ENCODE measurements around the gene ADAM12.
"Not testable (repeated sequence)": the region's sequence is repeated elsewhere in the genome, so short reads cannot be mapped to it uniquely, and the experiment has no call there.

The ADAM12 gene

GRCh38 chr10:126259760-126260479 lies 128.4 kb downstream of the ADAM12 start:
- Histone ChIP-seq H3K4me1 (ENCODE audit: insufficient read depth, low read length) (peaks cover 13% of the 10 kb centered on the region), H3K9ac (ENCODE audit: low read depth, low read length) (no peak overlapping the region), H3K36me3 (ENCODE audit: insufficient read depth, low read length) (no peaks in the 10 kb centered on the region), H3K9me3 (ENCODE audit: control insufficient read depth, insufficient read depth, low read length) (no peaks in the 10 kb centered on the region; the same call in 1 of the 2 replicates)

DNA sequence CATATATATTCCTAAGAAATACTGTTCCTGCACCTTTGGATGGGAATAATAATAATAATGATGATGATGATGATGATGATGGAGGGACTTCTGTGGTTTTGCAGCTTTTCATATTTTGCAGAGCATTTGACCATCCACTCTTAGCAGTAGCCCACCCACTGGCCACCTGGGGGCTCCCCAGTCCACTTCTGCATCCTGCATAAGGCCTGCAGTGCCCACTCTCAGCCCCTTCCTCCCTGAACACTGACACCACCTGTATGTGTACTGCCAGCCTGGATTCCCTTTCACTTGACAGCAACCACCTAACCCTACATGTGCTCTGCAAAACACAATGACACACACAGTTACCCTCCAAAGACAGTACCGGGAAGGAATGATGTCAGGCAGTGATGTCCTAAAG lies 131.4 kb downstream of the ADAM12 start:
- Histone ChIP-seq H3K9me3 (ENCODE audit: control insufficient read depth, insufficient read depth, low read length) (no peaks in the 10 kb centered on the region), H3K9ac (ENCODE audit: low read depth, low read length) (no peak overlapping the region), H3K36me3 (ENCODE audit: insufficient read depth, low read length) (no peaks in the 10 kb centered on the region), H3K4me1 (ENCODE audit: insufficient read depth, low read length) (no peaks in the 10 kb centered on the region)

- Histone ChIP-seq H3K36me3 (ENCODE audit: insufficient read depth, low read length) (no peaks in the 10 kb centered on the region), H3K9me3 (ENCODE audit: control insufficient read depth, insufficient read depth, low read length) (no peaks in the 10 kb centered on the region), H3K4me1 (ENCODE audit: insufficient read depth, low read length) (no peaks in the 10 kb centered on the region)
Observed at GRCh38 chr10:126255313-126255712, 133.0 kb downstream of the ADAM12 start.

GRCh38 chr10:126253611-126253998 lies 134.7 kb downstream of the ADAM12 start:
- Histone ChIP-seq H3K36me3 (ENCODE audit: insufficient read depth, low read length) (no peaks in the 10 kb centered on the region), H3K4me1 (ENCODE audit: insufficient read depth, low read length) (no peaks in the 10 kb centered on the region), H3K9ac (ENCODE audit: low read depth, low read length) (no peak overlapping the region), H3K9me3 (ENCODE audit: control insufficient read depth, insufficient read depth, low read length) (no peaks in the 10 kb centered on the region)

More at GRCh38 chr10:126255313-126255712, 133.0 kb downstream of the ADAM12 start:
- no peak overlapping the region for H3K9ac ChIP-seq (ENCODE audit: low read depth, low read length)

- Histone ChIP-seq H3K36me3 (ENCODE audit: insufficient read depth, low read length) (no peaks in the 10 kb centered on the region), H3K4me1 (ENCODE audit: insufficient read depth, low read length) (no peaks in the 10 kb centered on the region), H3K9ac (ENCODE audit: low read depth, low read length) (no peak overlapping the region), H3K9me3 (ENCODE audit: control insufficient read depth, insufficient read depth, low read length) (no peaks in the 10 kb centered on the region)
Observed at GRCh38 chr10:126252884-126253610, 135.2 kb downstream of the ADAM12 start.

- Histone ChIP-seq H3K9me3 (ENCODE audit: control insufficient read depth, insufficient read depth, low read length) (no peaks in the 10 kb centered on the region), H3K9ac (ENCODE audit: low read depth, low read length) (no peak overlapping the region), H3K4me1 (ENCODE audit: insufficient read depth, low read length) (no peaks in the 10 kb centered on the region), H3K36me3 (ENCODE audit: insufficient read depth, low read length) (no peaks in the 10 kb centered on the region)
Observed at GRCh38 chr10:126251778-126252407, 136.4 kb downstream of the ADAM12 start.

DNA sequence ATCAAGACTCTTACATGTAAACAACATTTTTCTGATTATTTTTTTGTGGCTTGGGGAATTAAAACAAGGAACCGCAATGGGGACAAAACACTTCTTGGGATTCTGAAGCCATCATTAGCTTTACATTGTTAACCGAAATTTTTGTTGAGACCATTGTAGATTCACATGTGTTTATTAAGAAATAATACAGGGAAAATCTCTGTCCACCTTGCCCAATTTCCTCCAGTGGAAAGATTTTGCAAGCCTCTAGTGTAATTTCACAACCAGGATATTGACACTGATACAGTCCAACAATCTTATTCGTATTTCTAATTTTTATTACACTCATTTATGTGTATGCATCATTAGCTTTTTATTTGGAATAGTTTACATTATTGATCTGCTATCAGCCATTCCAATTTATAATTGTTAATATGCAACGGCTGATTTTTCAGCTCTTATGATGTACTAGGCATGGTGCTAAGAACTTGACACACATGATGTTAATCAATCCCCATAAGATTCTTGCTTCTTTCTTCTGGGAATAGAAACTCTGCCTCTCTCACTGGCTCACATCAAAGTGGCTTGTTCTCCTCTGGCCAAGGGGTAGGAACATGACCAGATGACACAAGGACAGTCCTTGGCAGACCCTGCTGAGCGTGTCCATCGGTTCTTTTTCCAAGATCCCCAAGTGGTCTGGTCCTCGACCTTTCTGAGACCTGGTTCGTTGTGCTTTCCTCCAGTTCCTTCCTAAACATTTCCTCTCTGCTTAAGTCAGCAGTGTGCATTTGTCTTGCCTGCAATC lies 137.6 kb downstream of the ADAM12 start:
- Histone ChIP-seq H3K9ac (ENCODE audit: low read depth, low read length) (no peak overlapping the region), H3K4me1 (ENCODE audit: insufficient read depth, low read length) (no peaks in the 10 kb centered on the region; the same call in 1 of the 2 replicates)

GRCh38 chr10:126250045-126250444 lies 138.2 kb downstream of the ADAM12 start:
- Histone ChIP-seq H3K9me3 (ENCODE audit: control insufficient read depth, insufficient read depth, low read length) (no peaks in the 10 kb centered on the region), H3K4me1 (ENCODE audit: insufficient read depth, low read length) (no peaks in the 10 kb centered on the region; the same call in 1 of the 2 replicates), H3K36me3 (ENCODE audit: insufficient read depth, low read length) (no peaks in the 10 kb centered on the region), H3K9ac (ENCODE audit: low read depth, low read length) (no peak overlapping the region)

More for the DNA sequence above, 137.6 kb downstream of the ADAM12 start:
- H3K36me3 ChIP-seq (ENCODE audit: insufficient read depth, low read length), result no peaks in the 10 kb centered on the region
- no peaks in the 10 kb centered on the region for H3K9me3 ChIP-seq (ENCODE audit: control insufficient read depth, insufficient read depth, low read length)

DNA sequence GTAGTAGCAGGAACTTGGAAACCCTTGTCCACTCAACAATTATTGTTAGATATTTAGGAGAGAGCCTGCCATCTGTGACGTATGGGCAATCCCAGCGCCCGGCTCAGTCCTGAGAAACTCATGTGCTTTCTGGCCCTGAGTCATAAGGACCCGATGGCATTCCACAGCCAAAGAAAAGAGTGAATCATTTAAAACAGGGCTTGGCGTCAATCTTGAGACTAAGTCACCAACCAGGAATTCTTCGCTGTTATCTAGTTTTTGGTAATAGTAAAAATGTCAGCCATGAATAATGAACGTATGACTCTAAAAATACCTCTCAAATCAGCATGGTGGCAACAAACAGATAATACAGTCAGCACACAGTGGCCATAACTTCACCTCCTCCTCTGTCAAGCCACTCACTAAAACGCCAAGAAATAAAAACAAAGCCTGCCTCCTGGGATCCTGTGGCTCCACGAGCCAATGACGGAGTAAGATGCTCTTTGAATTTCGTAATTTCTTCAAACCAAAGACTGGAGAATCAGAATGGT lies 140.8 kb downstream of the ADAM12 start:
- Histone ChIP-seq H3K36me3 (ENCODE audit: insufficient read depth, low read length) (no peaks in the 10 kb centered on the region), H3K9me3 (ENCODE audit: control insufficient read depth, insufficient read depth, low read length) (no peaks in the 10 kb centered on the region), H3K9ac (ENCODE audit: low read depth, low read length) (no peak overlapping the region), H3K4me1 (ENCODE audit: insufficient read depth, low read length) (no peaks in the 10 kb centered on the region; the same call in 1 of the 2 replicates)

- H3K9me3 ChIP-seq (ENCODE audit: control insufficient read depth, insufficient read depth, low read length); H3K36me3 ChIP-seq (ENCODE audit: insufficient read depth, low read length); H3K9ac ChIP-seq (ENCODE audit: low read depth, low read length); H3K4me1 ChIP-seq (ENCODE audit: insufficient read depth, low read length): not testable (repeated sequence)
Observed at GRCh38 chr10:126246396-126246795, 141.9 kb downstream of the ADAM12 start.

DNA sequence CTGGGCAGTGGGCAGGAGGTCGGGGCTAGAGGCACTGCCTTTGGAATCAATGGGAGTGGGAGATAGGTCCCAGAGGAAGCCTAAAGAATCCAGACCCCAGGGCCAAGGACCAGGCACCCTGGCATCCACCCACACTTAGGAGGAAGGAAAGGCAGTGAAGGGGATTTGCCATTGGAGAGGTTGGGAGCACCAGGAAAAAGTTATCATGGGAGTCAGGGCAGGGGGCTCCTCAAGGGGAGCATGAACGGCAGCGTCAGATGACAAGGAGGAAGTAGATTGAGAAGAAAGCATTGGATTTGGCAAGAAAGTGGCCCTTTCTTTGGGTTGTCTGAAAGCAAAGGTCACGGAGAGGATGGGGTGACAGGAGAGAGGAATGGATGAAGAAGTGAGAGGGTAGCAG lies 142.8 kb downstream of the ADAM12 start:
- H3K4me1 ChIP-seq (ENCODE audit: insufficient read depth, low read length), result no peaks in the 10 kb centered on the region; the same call in 1 of the 2 replicates

DNA sequence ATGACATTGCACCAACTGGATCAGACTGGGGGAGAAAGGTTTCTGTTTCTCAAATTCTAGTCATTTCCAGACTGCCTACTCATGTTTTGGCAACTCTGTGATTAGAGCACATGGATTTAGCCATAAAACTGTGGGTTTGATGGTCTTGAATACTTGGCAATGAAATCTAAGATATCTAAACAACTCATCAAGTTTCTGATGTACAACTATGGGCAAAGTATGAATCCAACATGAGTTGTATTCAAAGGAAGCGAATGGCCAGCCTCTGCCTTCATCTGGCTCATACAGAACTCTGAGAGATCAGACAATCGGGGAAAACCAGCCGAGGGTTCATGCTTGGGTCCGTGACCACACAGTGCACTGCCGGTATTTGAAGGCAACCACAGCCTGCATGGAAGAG lies 144.3 kb downstream of the ADAM12 start:
- no peak overlapping the region for H3K9ac ChIP-seq (ENCODE audit: low read depth, low read length)
- no peaks in the 10 kb centered on the region; the same call in 1 of the 2 replicates for H3K4me1 ChIP-seq (ENCODE audit: insufficient read depth, low read length)
- no peaks in the 10 kb centered on the region for H3K36me3 ChIP-seq (ENCODE audit: insufficient read depth, low read length)
- H3K9me3 ChIP-seq (ENCODE audit: control insufficient read depth, insufficient read depth, low read length), result no peaks in the 10 kb centered on the region

More for the DNA sequence above, 142.8 kb downstream of the ADAM12 start:
- no peaks in the 10 kb centered on the region for H3K9me3 ChIP-seq (ENCODE audit: control insufficient read depth, insufficient read depth, low read length)
- no peaks in the 10 kb centered on the region for H3K36me3 ChIP-seq (ENCODE audit: insufficient read depth, low read length)
- H3K9ac ChIP-seq (ENCODE audit: low read depth, low read length), result no peak overlapping the region

DNA sequence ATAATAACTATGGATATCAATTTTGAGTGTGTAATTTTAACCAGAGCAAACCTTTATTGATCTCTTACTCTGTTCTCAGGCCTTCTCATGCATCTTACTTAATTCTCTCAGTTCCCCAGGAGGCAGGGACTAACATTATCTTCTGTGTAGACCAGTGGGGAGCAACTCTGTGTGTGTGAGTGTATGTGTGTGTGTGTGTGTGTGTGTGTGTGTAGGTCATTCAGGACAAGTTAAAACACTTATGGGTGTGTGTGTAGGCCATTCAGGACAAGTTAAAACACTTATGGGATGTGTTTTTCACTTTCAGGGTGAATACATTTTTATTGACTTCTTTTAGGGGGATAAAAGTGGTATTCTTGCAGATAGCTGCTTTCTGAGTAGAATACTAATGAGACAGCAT lies 145.0 kb downstream of the ADAM12 start:
- H3K4me1 ChIP-seq (ENCODE audit: insufficient read depth, low read length), result no peaks in the 10 kb centered on the region; the same call in 1 of the 2 replicates

More for the DNA sequence above, 145.0 kb downstream of the ADAM12 start:
- Histone ChIP-seq H3K9ac (ENCODE audit: low read depth, low read length) (no peak overlapping the region), H3K9me3 (ENCODE audit: control insufficient read depth, insufficient read depth, low read length) (no peaks in the 10 kb centered on the region), H3K36me3 (ENCODE audit: insufficient read depth, low read length) (no peaks in the 10 kb centered on the region)

Measured in ES-I3 (cell line).